GM12875 (cell line): ENCODE data around the gene COMT.

Source experiments
- H3K4me3 ChIP-seq: one replicate; pipeline ENCODE4 v1.5.1; 2011; ENCODE audit warnings: low read depth, low read length, control low read depth
- TF ChIP-seq, protein P1 (sequence below): IDR thresholded peaks from 2 replicates; pipeline ENCODE4 v1.5.1; 2011; ENCODE audit warnings: low read depth, mild to moderate bottlenecking, control low read depth, inconsistent platforms, low read length, moderate library complexity, borderline replicate concordance; ENCODE audit not compliant: insufficient read depth

The COMT gene

DNA sequence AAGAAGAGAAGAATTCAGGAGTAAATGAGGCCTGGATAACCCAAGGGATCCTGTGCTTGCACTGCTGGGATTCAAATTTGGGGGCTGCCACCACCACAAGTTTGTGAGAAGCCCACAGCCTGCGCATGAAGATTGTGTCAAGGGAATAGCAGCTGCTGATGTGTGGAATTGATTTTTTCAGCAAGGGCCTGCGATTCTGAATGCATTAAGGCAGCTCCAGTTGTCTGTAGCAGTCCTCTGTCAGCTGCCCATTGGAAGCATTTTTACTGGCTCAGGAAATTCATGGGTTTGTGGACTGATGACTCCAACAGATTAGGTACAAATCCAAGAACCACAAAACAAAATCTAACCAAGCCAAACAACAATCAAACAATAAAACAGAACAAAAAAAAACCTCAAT is 61.1 kb downstream of the COMT start:
- no peak overlapping the region for H3K4me3 ChIP-seq
- TF ChIP-seq, protein P1, sequence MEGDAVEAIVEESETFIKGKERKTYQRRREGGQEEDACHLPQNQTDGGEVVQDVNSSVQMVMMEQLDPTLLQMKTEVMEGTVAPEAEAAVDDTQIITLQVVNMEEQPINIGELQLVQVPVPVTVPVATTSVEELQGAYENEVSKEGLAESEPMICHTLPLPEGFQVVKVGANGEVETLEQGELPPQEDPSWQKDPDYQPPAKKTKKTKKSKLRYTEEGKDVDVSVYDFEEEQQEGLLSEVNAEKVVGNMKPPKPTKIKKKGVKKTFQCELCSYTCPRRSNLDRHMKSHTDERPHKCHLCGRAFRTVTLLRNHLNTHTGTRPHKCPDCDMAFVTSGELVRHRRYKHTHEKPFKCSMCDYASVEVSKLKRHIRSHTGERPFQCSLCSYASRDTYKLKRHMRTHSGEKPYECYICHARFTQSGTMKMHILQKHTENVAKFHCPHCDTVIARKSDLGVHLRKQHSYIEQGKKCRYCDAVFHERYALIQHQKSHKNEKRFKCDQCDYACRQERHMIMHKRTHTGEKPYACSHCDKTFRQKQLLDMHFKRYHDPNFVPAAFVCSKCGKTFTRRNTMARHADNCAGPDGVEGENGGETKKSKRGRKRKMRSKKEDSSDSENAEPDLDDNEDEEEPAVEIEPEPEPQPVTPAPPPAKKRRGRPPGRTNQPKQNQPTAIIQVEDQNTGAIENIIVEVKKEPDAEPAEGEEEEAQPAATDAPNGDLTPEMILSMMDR: no peak

DNA sequence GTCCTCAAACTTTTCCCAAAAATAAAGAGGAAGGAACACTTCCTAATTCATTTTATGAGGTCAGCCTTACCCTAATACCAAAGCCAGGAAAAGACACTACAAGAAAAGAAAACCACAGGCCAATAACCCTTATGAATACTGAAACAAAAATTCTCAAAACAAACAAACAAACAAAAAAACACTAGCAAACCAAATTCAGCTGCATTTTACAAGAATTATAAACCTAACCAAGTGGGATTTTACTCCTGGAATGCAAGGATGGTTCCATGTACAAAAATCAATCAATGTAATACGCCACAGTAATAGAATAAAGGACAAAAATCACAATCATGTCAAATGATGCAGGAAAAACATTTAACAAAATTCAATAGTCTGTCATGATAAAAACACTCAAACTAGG is 61.7 kb downstream of the COMT start:
- TF ChIP-seq, protein P1: no peak
- no peak overlapping the region for H3K4me3 ChIP-seq

DNA sequence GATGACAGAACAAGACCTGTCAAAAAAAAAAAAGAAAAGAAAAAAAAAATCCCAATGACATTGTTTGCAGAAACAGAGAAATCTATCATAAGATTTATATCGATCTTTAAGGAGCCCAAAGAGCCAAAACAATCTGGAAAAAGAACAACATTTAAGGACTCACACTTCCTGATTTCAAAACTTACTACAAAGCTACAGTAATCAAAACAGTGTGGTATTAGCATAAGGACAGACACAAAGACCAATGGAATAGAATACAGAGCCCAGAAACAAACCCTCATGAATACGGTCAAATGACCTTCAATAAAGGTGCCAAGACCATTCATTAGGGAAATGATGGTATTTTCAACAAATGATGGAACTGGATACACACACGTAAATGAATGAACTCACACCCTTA is 62.9 kb downstream of the COMT start:
- H3K4me3 ChIP-seq: no peak overlapping the region

DNA sequence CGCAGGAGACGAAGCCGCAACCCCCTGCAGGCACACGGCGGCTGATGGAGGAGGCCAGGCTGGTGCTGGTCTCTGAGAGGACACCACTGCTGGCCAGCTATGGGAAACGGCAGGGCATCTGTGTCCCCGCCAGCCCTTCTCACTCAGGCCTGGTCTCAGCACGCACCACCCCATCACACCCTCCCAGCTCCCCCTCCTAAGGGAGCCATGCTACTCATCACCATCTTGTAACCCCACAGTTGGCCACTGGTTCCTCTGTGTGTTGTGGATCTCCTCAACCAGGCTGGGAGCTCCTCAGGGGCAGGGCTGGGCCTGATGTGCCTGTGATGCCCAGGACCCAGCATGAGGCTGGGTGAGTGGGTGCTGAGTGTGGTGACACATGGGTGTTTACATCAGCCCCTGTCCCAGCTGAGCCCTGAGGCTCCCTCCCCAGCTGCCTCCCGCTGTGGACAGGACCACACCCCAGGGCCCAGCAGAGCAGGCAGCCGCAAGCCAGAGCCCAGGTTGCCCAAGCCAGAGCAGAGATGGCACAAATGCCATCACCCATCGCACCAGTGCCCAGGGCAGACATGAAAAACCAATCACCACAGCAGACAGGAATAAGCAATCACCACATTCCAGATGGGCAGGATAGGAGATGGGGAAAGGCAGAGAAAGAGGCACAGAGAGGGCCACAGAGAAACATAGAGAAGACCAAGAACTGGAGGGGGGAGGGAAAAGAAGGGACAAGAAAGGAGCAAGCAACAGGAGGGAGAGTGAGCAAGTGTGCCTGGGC is 66.8 kb downstream of the COMT start:
- H3K4me3 ChIP-seq: no peak overlapping the region
- TF ChIP-seq, protein P1: no peak

More for the DNA sequence above, 62.9 kb downstream of the COMT start:
- TF ChIP-seq, protein P1: no peak

DNA sequence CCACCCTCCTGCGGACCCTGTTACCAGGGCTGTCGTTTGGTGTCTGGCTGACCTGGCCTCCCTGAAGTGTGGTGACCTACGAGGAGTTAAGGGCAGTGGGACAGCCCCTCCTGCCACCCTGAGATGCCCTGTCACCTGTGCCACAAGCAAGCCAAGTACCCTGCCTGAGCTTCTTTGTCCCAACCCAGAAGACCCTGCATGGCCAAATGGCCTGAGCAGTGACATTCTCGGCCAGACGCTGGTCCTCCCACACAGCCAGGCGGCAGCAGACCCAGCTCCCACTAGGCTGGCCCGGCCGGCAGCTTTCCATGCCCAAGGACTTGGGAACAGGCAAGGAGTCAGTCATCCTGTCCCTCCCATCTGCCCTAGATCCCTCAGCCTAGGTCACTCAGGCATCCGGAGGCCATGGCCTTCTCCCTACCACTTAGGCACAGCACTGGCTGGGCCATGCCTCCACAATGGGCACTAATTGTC is 67.5 kb downstream of the COMT start:
- TF ChIP-seq, protein P1: no peak
- no peak overlapping the region for H3K4me3 ChIP-seq

DNA sequence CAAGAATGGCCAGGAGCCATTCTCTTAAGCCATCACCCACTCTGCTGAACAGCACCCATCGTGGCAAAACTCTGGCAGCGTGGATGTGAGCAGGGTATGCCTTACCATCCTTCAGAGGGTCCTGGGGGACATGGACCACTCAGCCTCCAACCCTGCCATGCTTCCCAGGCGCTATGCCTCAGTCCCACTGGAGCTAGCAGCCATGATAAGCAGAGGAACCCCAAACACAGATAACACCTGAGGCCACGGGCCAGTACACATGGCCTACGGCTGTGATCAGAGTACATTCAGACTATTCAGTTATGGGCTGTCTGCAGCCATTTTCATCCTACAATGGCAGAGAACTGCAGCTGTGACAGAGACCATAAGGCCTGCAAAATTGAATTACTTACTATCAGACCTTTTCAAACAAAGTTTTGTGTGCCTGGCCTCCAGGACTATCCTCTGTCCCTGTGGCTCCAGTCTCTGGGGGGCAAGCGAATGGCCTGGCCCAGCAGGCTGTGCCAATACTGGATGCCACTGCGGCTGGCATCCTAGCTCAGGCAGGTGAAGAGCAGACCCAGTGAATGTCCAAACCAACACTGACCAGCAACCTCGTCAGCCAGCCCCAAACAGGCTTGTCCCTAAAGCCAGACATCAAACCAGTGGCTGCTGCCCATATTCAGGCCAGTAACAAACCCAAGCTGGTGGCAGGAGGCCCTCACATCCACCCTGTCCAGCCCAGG is 68.2 kb downstream of the COMT start:
- TF ChIP-seq, protein P1: no peak
- no peak overlapping the region for H3K4me3 ChIP-seq
